NCI-H2081 treated with DMSO at 0.1 percent for 48 hours (cell line): ENCODE results near the gene ATP9B.

Experiments used
- DNase-seq: peaks from one replicate; lab custom pipeline; 2025; lab: John Stamatoyannopoulos, UW

ATP9B gene

DNA sequence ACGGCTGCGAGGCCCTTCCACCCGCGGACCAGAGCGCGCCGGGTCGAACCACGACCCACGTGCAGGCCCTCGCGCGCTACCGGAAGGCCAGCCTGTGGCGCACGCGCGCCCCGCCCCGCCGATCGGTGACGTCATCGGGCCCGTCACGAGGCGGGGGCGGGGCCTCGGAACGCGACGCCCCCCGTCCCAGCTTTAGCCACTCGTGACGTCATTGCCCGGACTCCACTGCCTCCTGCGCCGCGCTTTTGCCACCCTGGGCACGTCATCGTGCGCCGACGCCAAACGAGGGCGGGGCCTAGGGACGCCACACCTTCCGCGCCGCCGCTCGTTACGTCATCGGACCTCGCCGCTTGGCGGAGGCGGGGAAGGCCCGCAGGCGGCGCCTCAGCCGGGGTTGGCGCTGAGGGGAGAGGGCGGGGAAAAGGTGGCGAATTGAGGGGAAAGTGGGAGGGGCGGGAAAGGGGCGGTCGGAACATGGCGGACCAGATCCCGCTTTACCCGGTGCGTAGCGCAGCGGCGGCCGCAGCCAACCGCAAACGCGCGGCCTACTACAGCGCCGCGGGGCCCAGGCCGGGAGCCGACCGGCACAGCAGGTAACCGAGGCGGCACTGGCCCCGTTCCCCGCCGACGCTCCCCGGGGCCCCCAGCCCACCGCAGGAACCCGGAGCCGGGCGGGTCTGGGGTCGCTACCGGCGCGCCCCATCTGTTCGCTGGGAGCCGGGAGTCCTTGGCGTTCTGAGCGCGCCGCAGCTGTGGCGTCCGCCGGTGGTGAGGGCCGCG lies at the start of gene ATP9B:
Gene ATP9B (plus strand): TSS at position 458 of the 780 bp plus-strand sequence. CDS start 17 bp downstream, at position 475.
- peak; percentile 58 for DNase-seq

- DNase-seq, result no peak
These were observed 49.3 kb upstream of the ATP9B start for GRCh38 chr18:79019881-79020280.

- DNase-seq, result no peak
These were observed 46.6 kb upstream of the ATP9B start for GRCh38 chr18:79022603-79023002.

- no peak for DNase-seq
These were observed 42.7 kb upstream of the ATP9B start for GRCh38 chr18:79026491-79026890.

DNA sequence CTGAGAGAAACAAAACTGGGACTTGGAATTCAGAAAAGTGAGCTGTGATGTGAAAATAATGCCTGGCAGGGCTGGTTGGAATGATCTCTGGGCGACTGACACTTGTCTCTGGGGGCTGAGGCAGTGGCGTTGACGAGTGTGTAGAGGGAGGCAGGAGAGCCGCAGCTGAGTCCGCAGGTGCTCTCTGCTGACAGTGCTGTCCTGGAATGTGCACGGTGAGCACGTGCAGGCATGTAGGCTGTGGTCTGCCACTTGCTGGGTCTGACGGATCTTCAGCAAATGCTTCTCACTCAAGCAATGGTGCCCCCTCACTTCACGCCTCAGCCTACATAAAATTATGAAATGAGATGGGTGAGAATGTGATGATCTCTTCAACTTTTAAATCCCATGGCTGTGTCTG lies 38.5 kb upstream of the ATP9B start:
- DNase-seq, result no peak

DNA sequence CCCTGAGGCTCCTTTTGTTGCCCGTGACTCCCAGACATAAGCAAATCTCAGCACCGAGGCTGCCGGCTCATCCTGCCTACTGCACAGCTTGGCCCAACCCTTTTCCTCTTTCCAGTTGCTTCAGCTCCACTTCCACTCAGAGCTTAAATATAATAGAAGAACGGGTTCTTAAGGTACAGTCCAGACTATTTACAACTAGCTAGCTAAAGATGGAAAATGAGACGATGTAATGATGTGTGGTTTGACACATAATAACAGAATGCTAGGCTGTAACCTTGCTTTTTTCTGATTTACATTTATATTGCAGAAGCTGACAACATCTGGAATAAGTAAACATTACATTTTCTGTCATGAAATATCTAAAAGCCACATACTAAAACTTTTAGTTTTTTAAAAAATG lies 26.9 kb upstream of the ATP9B start:
- no peak for DNase-seq

GRCh38 chr18:79043288-79043687 lies 25.9 kb upstream of the ATP9B start:
- no peak for DNase-seq

GRCh38 chr18:79046522-79046921 lies 22.7 kb upstream of the ATP9B start:
- no peak for DNase-seq

DNA sequence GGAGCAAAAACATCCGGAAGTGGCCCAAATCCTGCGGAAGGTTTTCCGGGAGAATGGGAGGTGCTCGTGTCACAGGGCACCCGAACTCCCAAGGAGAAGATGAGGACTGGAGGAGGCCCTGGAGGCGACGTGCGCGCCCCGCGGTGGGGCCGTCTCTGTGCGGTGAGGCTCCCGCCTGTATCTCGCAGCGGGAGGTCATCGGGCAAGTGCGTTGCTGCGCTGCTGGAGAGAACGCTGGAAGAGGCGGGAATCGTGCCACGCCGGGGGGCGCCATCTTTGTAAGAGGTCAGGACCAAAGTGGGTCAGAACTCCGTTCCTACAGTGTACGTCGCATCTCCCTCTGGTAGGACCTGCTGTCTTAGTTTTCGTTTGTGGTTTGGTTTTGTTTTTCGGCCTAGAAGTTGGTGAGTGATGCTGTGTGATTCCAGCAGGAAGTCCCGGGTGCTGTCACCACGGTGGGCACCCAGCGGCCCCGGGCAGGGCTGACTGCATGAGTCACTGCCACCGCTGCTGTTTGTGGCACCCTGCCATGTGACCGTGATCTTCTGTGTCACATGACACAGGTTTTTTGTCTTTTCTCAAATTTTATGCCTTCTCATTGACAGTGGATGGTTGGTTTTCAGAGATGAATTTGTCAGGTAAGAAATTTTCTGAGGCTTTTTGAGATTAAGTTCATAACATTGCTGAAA lies 21.5 kb upstream of the ATP9B start:
- DNase-seq, result no peak

DNA sequence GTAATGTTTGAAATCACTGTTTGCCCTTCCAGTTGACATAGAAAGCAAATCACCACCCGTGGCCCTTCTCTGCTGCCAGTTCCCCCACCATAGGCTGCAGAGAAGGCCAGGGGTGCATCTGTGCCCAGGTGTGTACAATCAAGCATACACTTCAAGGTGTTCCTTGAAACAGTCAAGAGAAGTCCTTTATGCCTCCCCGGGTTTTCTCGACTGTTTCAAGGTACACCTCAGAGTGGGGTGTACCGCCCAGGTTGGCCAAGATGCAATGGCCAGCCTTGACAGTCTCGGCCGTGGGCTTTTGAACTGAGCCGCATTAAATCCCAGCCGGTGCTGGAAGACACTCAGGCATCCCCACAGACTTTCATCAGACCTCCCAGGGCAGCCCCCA lies 21.0 kb upstream of the ATP9B start:
- DNase-seq, result no peak

DNA sequence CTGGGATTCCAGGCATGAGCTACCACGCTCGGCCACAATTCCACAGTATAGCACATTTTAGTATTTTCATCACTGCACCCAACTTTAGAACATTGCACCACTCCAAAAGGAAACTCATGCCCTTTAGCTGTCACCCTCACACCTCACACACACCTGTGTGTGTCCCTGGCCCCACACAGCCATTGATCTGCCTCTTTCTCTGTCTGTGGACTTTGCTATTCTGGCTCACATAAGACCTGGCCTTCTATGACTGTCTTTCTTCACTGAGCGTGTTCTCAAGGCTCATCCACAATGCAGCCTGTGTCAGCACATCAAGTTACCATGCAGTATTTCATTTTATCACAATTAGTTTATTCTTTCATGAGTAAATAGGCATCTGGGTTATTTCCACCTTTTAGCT lies 19.7 kb upstream of the ATP9B start:
- DNase-seq, result no peak

DNA sequence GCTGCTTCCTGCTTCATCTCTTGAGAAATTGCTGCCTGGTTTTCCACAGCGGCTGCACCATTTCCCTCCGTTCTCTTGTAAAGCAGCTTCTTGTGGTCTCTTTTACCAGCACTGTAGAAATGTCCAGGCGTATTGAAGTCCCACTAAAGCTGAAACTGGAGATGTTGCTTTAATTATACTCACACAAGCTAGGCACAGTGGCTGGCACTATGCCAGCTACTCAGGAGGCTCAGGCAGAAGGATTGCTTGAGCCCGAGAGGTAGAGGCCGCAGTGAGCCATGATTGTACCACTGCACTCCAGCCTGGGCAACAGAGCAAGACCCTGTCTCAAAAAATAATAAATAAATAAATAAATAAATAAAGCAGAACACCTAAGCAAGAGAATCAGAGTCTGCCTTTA lies 19.2 kb upstream of the ATP9B start:
- no peak for DNase-seq

- no peak for DNase-seq
These were observed 12.3 kb upstream of the ATP9B start for GRCh38 chr18:79056827-79057367.

DNA sequence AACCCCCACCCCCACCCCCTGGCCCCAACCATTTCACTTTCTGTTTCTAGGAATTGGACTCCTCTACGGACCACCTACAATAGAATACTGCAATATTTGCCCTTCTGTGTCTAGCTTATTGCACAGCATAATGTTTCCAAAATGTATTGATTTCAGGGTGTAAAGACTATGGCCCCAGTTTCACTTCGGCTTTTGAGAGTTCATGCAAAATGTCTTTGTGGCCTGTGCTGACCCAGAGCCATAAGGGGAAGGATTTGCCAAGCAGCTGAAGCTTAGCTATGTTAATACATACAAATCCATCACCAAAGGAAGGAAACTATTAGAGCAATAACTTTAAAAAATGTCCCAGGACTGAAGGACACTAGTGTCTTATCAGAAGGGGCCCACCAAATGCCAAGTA lies 11.2 kb upstream of the ATP9B start:
- DNase-seq, result no peak

GRCh38 chr18:79062806-79063205 lies 6.4 kb upstream of the ATP9B start:
- no peak for DNase-seq

GRCh38 chr18:79064228-79064627 lies 5.0 kb upstream of the ATP9B start:
- DNase-seq, result no peak

DNA sequence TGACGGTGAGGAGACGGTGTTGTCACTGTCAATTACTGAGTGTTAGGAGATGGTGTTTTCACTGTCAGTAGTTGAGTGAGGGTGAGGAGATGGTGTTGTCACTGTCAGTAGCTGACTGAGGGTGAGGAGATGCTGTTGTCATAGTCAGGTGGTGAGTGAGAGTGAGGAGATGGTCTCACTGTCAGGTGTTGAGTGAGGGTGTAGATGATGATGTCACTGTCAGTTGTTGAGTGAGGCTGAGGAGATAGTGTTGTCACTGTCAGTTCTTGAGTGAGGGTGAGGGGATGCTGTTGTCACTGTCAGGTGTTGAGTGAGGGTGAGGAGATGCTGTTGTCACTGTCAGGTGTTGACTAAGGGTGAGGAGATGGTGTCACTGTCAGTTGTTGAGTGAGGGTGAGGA lies 3.4 kb upstream of the ATP9B start:
- DNase-seq, result no peak

DNA sequence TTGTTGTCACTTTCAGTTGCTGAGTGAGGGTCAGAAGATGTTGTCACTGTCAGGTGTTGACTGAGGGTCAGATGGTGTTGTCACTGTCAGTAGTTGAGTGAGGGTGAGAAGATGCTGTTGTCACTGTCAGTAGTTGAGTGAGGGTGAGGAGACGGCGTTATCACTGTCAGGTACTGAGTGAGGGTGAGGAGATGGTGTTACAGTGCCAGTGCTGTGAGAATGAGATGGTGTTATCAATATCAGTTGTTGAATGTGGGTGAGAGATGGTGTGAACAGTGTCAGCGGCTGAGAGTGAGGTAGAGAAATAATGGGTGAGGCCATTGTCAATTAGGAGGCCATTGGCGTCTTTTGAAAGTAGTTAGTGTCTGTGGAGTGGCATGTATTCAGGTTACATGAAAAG lies 1.6 kb upstream of the ATP9B start:
- no peak for DNase-seq

DNA sequence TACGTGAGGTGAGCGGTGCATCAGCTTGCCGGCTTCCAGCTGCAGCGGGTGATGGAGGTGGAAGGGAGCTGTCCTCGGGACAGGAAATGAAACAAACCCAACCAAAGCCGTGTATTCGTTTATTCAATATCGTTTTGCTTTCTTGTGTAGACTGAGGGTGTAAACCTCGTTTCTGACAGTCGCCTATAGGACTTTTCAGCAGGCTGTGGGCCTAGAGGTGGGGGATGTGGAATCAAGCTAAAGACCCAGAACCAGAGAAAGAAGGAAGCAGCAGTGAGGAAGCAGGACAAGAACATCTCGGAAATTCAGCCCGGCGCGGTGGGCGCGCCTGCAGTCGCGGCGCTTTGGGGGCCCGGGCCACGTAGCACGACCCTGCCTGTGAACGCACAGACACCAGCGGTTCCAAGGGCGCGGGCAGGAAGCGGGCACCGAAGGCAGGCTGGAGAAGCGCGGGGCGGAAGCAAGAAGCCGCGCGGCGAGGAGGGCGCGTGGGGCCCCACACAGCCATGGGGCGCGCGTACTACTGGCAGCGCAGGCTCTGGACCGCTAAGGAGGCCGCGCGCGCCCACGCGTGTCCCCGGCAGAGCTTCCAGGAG lies 755 bp upstream of the ATP9B start:
- DNase-seq, result no peak

GRCh38 chr18:79069717-79070151 lies 540 bp downstream of the ATP9B start:
- DNase-seq, result no peak

DNA sequence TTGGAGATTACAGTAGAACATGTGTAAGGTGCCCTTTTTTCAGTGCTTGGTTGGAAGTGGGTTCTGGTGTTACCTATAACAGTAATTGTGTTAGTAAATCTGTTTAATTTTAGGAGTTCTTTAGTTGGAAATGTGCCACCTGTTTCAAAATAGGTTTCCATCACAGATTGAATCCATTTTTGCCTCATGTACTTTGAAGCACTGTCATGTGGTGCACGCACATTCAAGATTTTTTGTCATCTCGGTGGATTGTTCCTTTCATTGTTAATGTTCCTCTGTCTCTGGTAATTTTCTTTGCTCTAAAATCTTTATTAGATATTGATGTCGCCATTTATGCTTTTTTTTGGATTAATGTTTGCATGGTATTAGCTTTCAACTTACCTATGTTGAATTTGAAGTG lies 1.3 kb downstream of the ATP9B start:
- no peak for DNase-seq

DNA sequence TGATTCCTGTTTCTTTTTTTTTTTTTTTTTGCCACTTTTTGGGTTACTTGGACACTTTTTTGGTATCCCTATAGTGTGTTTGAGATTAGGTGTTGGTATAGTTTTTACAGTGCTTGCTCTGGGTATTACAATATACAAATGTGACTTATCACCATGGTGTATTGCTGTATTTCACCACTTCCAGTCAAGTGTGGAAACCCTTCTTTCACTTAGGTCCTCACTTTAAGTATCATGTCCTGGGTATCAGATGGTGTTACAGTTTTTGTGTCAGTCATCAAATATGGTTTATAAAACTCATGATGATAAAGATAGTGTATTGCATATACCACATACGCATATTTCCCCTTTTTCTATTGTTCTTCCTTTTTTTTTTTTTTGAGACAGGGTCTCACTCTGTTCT lies 1.8 kb downstream of the ATP9B start:
- DNase-seq, result no peak
